Stimulated activated CD4-positive, alpha-beta T cell treated with anti-CD3 and anti-CD28 coated beads, Interleukin-1b, Interleukin-23, amount 100 ng/mL, for 4 hours (primary cell): ENCODE data around the gene ACOX1.

ENCODE experiments used
- DNase-seq, 2 donors: peaks; one replicate each; pipeline ENCODE4 v3.0.0-alpha.2; 2020; ENCODE audit warnings: low read depth in 2 of 2

The ACOX1 gene

DNA sequence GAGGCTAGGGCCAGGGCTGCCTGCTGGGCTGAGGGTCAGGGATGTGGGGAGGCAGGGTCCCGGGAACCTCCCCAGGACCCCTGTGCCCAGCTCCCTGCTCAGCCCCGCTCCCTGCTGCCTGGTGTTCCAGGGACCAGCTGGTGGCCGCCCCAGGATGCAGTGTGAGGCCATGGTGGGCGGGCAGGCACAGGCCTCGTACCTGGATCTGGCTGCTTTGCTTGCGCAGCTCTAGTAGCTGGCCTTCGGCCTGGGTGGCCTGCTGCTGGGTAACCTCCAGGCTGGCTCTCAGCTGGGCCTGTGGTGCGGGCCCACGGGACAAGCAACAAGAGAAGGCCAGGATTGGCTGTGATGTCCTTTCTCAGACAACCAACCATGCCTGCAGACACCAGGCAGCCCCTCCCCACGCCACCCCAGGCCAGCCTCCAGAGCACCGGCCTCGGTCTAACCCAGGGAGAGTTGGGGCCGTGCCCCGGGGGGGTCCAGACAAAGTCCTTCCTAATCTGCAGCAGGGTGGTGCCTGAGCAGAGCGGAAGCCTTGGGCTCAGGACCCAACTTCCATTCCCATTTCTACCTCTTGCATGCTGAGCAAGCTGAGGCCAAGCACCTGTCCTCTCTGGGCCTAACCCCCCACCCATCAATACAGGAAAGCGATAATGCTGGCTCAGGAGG is 86.3 kb downstream of the ACOX1 start:
- DNase-seq = no peak

DNA sequence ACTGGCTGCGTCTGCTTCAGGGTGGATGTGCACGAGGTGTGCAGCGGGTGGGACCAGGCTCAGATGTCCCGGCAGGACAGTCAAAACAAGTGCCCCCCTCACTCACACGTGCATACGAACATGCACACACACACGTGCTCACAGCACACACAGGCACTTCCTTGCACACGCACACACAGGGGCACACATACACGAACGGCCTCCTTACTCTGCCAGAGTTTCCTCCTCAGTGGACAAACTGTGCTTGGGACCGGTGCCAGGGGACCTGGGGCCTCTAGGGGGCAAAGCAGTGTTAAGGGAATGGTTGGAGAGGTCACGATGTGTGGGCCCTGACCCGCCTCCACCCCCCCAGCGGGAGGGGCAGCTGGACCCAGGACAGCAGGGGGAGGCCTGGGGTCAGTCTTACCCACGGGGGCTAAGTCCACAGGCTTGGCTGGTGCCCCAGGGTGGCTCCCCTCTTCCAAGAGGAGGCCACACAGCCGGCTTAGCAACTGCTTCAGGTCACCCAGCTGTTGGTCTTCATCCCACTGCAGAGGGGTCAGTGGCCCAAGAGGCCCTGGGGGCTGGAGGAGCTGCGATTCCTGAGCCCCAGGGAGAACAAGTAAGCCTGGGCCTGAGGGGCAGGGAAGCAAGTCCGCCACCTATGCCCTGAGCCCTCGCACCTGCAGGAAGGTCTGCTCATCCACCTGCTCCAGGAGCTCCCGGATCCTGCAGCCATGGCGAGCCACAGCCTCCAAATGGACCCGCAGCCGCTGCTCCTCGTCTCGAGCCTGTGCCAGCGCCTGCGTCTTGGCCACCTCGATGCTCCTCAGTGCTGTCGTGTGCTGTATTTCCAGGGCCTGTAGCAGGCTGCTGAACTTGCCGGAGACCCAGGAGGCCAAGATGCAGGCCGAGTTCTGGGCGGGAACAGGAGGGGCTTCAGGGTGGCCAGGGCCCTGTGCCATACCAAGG is 87.1 kb downstream of the ACOX1 start:
- DNase-seq = no peak
